Effector memory CD8-positive, alpha-beta T cell (primary cell): ENCODE results near the gene DIPK2B.

Source experiments
- ATAC-seq: fragments of 150-1000 bp; cut with Tn5 transposase; replicated peaks from 2 replicates; pipeline ENCODE4 v1.10.0; 2021; ENCODE audit warnings: mild to moderate bottlenecking, moderate library complexity
- DNase-seq, 3 experiments: peaks; one replicate each; pipeline ENCODE4 v3.0.0; 2021
- H3K27ac Mint-ChIP-seq, 2 donors: one replicate each; pipeline ENCODE4 v1.8.0; 2022; ENCODE audit warnings: mild to moderate bottlenecking in 2 of 2, mixed read lengths in 2 of 2, moderate library complexity in 2 of 2
- H3K27me3 Mint-ChIP-seq, 2 donors: one replicate each; pipeline ENCODE4 v1.8.0; 2022; ENCODE audit warnings: mixed read lengths in 2 of 2
- H3K36me3 Mint-ChIP-seq: one replicate; pipeline ENCODE4 v1.8.0; 2022; ENCODE audit warnings: mild to moderate bottlenecking, moderate library complexity, mixed read lengths; ENCODE audit not compliant: insufficient read depth
- H3K4me1 Mint-ChIP-seq, 2 donors: one replicate each; pipeline ENCODE4 v1.8.0; 2022; ENCODE audit warnings: low read depth in 2 of 2, mixed read lengths in 2 of 2
- H3K4me3 Mint-ChIP-seq, 2 donors: one replicate each; pipeline ENCODE4 v1.8.0; 2022; ENCODE audit warnings: mild to moderate bottlenecking in 2 of 2, mixed read lengths in 2 of 2, moderate library complexity in 2 of 2
- H3K9me3 Mint-ChIP-seq, 2 donors: one replicate each; pipeline ENCODE4 v1.8.0; 2022; ENCODE audit warnings: mixed read lengths in 2 of 2
- total RNA-seq, 9 experiments: gene quantifications; one replicate each; lab custom pipeline; 2026; lab: John Stamatoyannopoulos, UW

Gene DIPK2B
- 0 to 0.06 (median 0) reads per million in 9 experiments for total RNA-seq

GRCh38 chrX:45200741-45201234 is at the start of gene DIPK2B:
DIPK2B (minus strand) TSS chrX:45200876; CDS start chrX:45200826, 50 bp downstream.
- DNase-seq (no peak), ATAC-seq (no peak)
- H3K4me1 Mint-ChIP-seq, result no peaks in the 10 kb centered on the region
- peaks cover 32% of the 10 kb centered on the region in 2 donors for H3K27me3 Mint-ChIP-seq
- H3K4me3 Mint-ChIP-seq, result no peak within 1 kb of the TSS
- no peak within 1 kb of the TSS for H3K27ac Mint-ChIP-seq
- H3K36me3 Mint-ChIP-seq, result no peaks in the 10 kb centered on the region
- no peaks in the 10 kb centered on the region for H3K9me3 Mint-ChIP-seq

DNA sequence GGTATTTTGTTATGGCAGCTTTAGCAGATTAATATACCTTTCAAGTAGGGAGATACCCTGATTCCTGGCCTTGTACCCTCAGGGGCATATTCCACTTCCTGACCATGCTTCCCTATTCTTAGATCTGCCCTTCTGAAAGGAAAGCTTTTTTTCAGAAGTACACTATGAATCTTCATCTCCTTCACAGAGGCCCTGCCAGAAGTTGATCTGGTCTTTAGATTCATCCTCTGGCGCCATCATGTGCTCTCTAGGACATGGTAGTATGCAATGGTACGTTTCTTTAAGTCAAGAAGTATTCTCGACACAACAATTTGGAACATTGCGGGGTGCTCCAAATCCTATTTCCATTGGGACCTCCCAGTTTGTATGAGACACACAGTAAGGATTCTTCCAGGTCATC is 39.6 kb upstream of the DIPK2B start:
- peaks cover 0 to 3% of the 10 kb centered on the region in 2 donors for H3K4me1 Mint-ChIP-seq
- no peak overlapping the region for H3K27ac Mint-ChIP-seq
- H3K36me3 Mint-ChIP-seq, result no peaks in the 10 kb centered on the region
- H3K27me3 Mint-ChIP-seq, result peaks cover 0 to 8% of the 10 kb centered on the region in 2 donors
- no peak for DNase-seq
- H3K4me3 Mint-ChIP-seq, result no peak overlapping the region
- no peak for ATAC-seq
- H3K9me3 Mint-ChIP-seq, result no peaks in the 10 kb centered on the region

GRCh38 chrX:45238489-45238888 is 37.8 kb upstream of the DIPK2B start:
- peaks cover under 1 to 7% of the 10 kb centered on the region in 2 donors for H3K4me1 Mint-ChIP-seq
- DNase-seq (no peak), ATAC-seq (no peak)
- H3K36me3 Mint-ChIP-seq, result no peaks in the 10 kb centered on the region
- no peaks in the 10 kb centered on the region for H3K9me3 Mint-ChIP-seq
- H3K4me3 Mint-ChIP-seq, result no peak overlapping the region
- no peak overlapping the region for H3K27ac Mint-ChIP-seq
- no peaks in the 10 kb centered on the region for H3K27me3 Mint-ChIP-seq

DNA sequence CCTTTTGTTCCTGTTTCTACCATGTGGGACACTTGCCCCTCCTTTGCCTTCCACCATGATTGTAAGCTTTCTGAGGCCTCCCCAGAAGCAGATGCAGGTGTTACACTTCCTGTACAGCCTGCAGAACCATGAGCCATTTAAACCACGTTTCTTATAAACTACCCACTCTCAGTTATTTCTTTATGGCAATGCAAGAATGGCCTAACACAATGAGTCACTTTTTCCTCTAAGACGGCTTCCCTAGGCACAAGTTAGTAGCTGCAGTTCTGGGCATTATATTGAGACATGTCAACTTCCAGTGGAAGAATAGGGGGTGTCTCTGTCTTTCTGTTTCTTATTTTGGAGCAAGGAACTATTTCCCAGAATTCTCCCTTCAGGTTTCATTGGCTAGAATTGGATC is 32.9 kb upstream of the DIPK2B start:
- Mint-ChIP-seq H3K4me1 (peaks cover 12 to 16% of the 10 kb centered on the region in 2 donors), H3K27ac (peak overlapping the region; percentile 56 to 63), H3K27me3 (no peaks in the 10 kb centered on the region), H3K9me3 (no peaks in the 10 kb centered on the region), H3K36me3 (no peaks in the 10 kb centered on the region), H3K4me3 (no peak overlapping the region)
- DNase-seq, result no peak
- no peak for ATAC-seq

GRCh38 chrX:45232139-45232538 is 31.5 kb upstream of the DIPK2B start:
- peaks cover 12 to 16% of the 10 kb centered on the region in 2 donors for H3K4me1 Mint-ChIP-seq
- peak overlapping the region in 1 of 2 donors; percentile 31 for H3K27ac Mint-ChIP-seq
- no peaks in the 10 kb centered on the region for H3K27me3 Mint-ChIP-seq
- DNase-seq (peak in 1 of 3 experiments; percentile 6), ATAC-seq (peak; percentile 77)
- H3K4me3 Mint-ChIP-seq, result peak overlapping the region in 1 of 2 donors; percentile 32
- no peaks in the 10 kb centered on the region for H3K9me3 Mint-ChIP-seq
- H3K36me3 Mint-ChIP-seq, result no peaks in the 10 kb centered on the region

DNA sequence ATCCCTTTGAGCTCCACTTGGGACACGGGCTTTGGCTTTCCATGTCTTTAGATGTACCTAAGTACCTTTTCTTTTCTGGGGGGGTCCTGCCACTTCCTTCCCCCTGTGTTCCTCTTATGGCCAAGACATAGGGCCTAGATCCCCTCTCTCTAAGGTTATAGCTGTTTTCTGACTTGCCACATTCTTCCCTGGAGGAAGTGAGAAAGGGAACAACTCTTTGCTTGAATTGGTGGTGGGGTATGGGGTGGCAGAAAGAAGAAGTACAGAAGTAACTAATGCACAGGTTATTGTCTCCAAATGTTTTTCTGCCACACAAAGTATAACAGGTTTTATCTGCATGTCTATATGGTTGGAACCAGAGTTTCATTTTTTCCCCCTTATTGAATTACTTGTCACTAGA is 29.7 kb upstream of the DIPK2B start:
- Mint-ChIP-seq H3K27ac (no peak overlapping the region), H3K4me1 (peaks cover 12 to 16% of the 10 kb centered on the region in 2 donors), H3K27me3 (no peaks in the 10 kb centered on the region), H3K9me3 (no peaks in the 10 kb centered on the region), H3K36me3 (no peaks in the 10 kb centered on the region), H3K4me3 (no peak overlapping the region)
- no peak for DNase-seq
- ATAC-seq, result no peak

DNA sequence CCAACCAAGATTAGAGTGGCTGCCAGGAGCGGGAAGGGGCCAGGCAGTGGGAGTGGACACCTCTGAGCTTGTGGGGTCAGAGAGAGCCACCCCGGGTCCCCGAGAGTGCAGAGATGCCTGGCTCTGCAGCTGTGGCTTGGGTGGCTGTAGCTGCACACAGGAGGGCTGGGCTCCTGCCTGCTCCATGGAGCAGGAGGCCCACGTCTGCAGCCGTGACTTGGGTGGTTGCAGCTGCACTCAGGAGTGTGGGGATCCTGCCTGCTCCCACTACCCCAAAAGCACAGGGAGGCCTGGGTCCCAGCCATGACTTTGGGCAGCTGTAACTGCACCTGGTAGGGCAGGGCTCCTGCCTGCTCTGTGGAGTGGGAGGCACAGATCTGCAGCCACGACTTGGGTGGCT is 28.7 kb upstream of the DIPK2B start:
- H3K4me3 Mint-ChIP-seq, result no peak overlapping the region
- peaks cover 12 to 16% of the 10 kb centered on the region in 2 donors for H3K4me1 Mint-ChIP-seq
- H3K27me3 Mint-ChIP-seq, result no peaks in the 10 kb centered on the region
- H3K9me3 Mint-ChIP-seq, result no peaks in the 10 kb centered on the region
- no peak overlapping the region for H3K27ac Mint-ChIP-seq
- no peak for DNase-seq
- ATAC-seq, result no peak
- H3K36me3 Mint-ChIP-seq, result no peaks in the 10 kb centered on the region

GRCh38 chrX:45228126-45228525 is 27.4 kb upstream of the DIPK2B start:
- Mint-ChIP-seq H3K9me3 (no peaks in the 10 kb centered on the region), H3K36me3 (no peaks in the 10 kb centered on the region), H3K27ac (no peak overlapping the region), H3K27me3 (peaks cover 0 to 5% of the 10 kb centered on the region in 2 donors), H3K4me1 (peaks cover 9 to 10% of the 10 kb centered on the region in 2 donors), H3K4me3 (no peak overlapping the region)
- no peak for ATAC-seq
- no peak for DNase-seq

DNA sequence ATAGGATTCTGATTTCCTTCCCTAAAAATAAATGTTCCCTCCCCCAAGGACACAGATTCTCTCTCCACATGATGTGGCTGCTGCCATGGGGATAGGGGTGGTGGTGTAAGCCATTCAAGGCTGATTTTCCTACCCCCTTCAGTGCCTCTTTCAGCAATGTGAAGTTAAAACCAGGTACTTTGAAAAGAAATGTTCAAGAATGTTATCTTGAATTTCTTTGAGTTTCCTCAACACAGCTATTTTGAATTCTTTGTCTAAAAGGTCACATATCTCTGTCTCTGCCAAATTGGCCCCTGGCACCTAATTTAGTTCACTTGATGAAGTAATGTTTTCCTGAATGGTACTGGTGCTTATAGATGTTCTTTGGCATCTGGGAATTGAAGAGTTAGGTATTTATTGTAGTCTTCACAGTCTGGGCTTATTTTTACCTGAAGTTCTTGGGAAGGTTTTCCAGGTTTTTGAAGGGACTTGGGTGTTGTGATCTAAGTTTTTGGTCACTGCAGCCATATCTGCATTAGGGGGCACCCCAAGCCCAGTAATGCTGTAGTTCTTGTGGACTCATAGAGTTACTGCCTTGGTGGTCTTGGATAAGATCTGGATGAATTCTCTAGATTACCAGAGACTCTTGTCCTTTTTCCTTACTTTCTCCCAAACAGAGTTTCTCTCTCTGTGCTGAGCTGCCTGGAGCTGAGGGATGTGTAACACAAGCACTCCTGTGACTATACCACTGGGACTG is 7.6 kb upstream of the DIPK2B start:
- Mint-ChIP-seq H3K9me3 (no peaks in the 10 kb centered on the region), H3K27me3 (peaks cover 26 to 31% of the 10 kb centered on the region in 2 donors), H3K4me3 (no peak overlapping the region), H3K4me1 (no peaks in the 10 kb centered on the region), H3K36me3 (no peaks in the 10 kb centered on the region), H3K27ac (no peak overlapping the region)
- ATAC-seq (no peak), DNase-seq (no peak)

DNA sequence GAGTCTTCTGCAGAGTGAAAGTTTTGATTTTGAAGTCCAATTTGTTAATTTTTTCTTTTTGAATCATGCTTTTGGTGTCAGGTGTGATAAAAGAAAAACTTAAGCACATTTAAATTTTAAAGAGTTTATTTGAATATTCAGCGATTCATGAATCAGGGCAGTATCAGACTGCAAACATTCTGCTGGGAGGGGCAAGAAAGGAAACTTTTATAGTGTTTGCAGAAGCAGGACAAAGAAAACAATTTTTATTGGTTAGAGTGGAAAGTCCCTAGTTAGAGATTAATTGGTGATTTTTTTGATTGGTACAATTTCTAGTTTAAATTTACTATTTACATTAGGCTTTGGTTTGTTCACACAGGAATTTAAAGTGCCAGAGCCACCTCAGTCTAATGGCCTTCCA is 1.5 kb upstream of the DIPK2B start:
- H3K36me3 Mint-ChIP-seq, result no peaks in the 10 kb centered on the region
- ATAC-seq, result no peak
- H3K27ac Mint-ChIP-seq, result no peak overlapping the region
- no peaks in the 10 kb centered on the region for H3K9me3 Mint-ChIP-seq
- no peak overlapping the region for H3K4me3 Mint-ChIP-seq
- H3K4me1 Mint-ChIP-seq, result no peaks in the 10 kb centered on the region
- no peak for DNase-seq
- peaks cover 43 to 44% of the 10 kb centered on the region in 2 donors for H3K27me3 Mint-ChIP-seq

DNA sequence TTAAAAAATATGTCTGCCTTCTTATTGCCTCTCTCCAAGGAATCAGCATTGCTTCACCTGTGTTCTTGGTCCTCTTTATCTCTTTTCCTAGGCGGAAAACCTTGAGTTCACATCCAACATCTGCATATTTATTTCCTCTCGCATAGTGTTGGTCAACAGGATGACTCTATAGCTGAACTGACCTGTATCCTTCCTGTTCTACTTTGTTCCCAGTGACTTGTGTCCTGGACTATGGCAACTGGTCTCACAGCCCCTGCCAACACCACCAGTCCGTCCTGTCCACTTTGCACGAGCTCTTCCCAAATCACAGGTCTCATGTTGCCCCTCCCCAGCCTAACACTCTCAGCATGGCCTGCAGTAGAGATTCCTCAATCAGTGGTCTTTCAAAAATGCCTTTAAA is 2.0 kb downstream of the DIPK2B start:
- Mint-ChIP-seq H3K36me3 (no peaks in the 10 kb centered on the region), H3K27me3 (peaks cover 25 to 32% of the 10 kb centered on the region in 2 donors), H3K4me1 (no peaks in the 10 kb centered on the region), H3K4me3 (no peak overlapping the region), H3K9me3 (no peaks in the 10 kb centered on the region), H3K27ac (no peak overlapping the region)
- ATAC-seq (no peak), DNase-seq (no peak)

GRCh38 chrX:45198301-45198700 is 2.4 kb downstream of the DIPK2B start:
- H3K27me3 Mint-ChIP-seq, result peaks cover 25 to 32% of the 10 kb centered on the region in 2 donors
- no peaks in the 10 kb centered on the region for H3K9me3 Mint-ChIP-seq
- H3K4me3 Mint-ChIP-seq, result no peak overlapping the region
- ATAC-seq (no peak), DNase-seq (no peak)
- H3K4me1 Mint-ChIP-seq, result no peaks in the 10 kb centered on the region
- no peak overlapping the region for H3K27ac Mint-ChIP-seq
- no peaks in the 10 kb centered on the region for H3K36me3 Mint-ChIP-seq

DNA sequence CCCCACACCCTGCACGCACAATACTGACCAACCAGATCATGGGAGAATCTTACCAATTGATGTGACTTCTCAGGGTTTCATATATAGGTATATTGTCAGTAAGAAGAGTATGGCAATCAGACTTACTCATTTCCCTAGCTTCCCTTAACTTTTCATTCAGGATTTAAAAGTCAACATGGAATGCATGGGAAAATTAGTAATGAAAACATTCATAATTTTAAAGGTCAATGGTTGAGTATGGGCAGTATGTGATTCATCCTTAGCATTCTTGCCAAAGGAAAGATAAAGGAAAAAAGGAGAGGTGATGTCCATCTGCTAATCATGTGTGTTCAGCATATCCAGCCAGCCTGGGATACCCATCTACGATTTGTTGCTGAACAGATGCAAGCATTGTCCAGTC is 4.0 kb downstream of the DIPK2B start:
- peaks cover 21 to 28% of the 10 kb centered on the region in 2 donors for H3K27me3 Mint-ChIP-seq
- H3K9me3 Mint-ChIP-seq, result no peaks in the 10 kb centered on the region
- H3K27ac Mint-ChIP-seq, result no peak overlapping the region
- H3K4me1 Mint-ChIP-seq, result no peaks in the 10 kb centered on the region
- no peaks in the 10 kb centered on the region for H3K36me3 Mint-ChIP-seq
- H3K4me3 Mint-ChIP-seq, result no peak overlapping the region
- no peak for ATAC-seq
- no peak for DNase-seq

DNA sequence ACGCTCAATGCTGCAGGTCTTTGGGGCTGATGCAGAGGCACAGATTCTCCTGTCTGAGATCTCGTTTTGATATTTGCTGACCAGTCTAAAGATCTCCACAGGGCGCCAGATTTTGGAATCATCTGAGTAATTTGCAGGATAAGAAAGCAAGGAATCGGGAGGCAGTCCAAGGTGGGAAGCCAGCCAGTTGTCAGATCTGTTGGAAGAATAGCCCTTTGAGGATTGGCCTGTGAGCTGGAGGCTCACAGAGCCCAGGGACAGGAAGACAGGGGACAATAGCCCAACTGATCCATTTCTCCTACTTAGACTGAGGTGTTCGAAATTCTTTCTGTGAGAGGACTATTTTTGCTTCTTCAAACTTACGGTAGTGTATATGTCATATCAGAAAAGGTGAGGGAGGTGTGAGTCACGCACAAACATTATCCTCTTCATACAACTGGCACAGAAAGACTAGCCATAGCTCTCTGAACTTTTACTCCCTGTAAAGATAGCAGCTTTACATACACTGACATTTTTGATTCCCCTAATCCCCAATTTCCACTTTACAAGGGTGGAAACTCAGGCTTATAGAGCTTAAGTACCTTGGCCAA is 8.8 kb downstream of the DIPK2B start:
- peaks cover 3% of the 10 kb centered on the region for H3K36me3 Mint-ChIP-seq
- no peaks in the 10 kb centered on the region for H3K9me3 Mint-ChIP-seq
- no peak overlapping the region for H3K4me3 Mint-ChIP-seq
- ATAC-seq, result no peak
- H3K27me3 Mint-ChIP-seq, result no peaks in the 10 kb centered on the region
- peaks cover 0 to 4% of the 10 kb centered on the region in 2 donors for H3K4me1 Mint-ChIP-seq
- no peak for DNase-seq
- no peak overlapping the region for H3K27ac Mint-ChIP-seq
